ENCODE results near the gene SKP2.

SKP2 gene

DNA sequence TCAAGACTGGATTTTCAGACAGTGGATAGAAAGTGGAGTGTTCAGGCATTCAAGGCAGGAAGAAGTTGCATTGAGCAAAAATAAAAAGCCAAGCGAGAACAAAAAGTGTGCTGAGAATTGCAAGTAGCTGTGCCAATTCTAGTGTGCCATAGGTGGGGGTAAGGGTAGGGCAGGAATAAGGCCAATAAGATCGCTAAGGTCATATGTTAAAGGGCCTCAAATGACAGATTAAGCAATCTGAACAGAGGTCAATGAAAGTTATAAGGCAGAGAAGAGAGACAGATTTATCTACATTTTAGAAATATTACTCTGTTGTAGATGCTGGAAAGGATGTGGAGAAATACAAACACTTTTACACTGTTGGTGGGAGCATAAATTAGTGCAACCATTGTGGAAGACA lies 53.4 kb downstream of the SKP2 start:
- no peak for DNase-seq

DNA sequence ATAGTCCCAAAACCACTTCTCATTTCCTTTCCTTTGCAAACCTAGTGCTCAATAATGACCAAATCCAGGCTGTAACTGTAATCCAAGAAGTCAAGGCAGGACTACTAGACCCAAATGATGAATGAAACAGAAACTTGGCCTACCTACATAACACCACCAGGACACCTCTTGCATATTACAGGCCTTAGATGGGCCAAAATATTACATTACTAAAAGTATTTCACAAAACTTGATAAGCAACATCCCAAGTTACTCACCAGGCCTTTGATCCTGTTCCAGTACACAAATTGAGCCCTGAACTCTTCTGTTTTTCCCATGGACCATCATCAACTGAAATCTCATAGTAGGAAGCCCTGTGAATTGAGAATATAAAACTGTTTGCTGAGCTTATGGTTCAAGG lies 55.0 kb downstream of the SKP2 start:
- no peak for DNase-seq

DNA sequence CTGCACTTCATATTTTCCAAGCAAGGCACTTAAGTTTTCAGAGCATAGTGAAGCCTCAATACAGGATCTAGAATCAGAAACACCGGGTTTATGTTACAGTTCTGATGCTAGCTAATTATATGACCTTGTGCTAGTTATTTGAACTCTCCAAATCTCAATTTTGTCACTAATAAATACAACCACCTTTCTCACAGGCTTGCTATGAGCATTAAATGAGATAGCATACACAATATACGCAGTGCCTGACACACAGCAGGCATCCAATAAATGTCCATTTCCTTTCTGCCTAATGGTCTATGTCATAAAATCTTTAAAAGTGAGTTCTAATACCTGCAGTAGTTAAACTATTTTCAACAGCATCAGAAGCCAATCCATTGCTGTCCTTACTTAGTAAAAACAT lies 56.9 kb downstream of the SKP2 start:
- DNase-seq: no peak

DNA sequence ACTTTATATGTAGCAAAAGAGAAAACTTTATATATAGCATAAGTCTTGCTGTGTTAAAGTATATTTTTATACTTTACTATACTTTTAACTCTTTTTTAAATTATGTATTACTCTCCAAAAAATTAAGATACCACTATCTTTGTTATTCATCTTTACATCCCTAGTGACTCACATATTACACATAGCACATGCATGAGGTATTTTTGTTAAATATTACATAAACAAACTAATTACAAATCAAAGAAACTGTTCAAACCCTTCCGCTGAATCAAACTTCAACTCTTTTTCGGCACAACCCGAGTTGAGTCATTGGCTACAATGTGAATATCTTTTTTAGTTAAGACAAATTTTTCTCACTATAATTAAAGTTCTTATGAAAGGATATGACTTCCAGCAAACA lies 57.8 kb downstream of the SKP2 start:
- no peak for DNase-seq

DNA sequence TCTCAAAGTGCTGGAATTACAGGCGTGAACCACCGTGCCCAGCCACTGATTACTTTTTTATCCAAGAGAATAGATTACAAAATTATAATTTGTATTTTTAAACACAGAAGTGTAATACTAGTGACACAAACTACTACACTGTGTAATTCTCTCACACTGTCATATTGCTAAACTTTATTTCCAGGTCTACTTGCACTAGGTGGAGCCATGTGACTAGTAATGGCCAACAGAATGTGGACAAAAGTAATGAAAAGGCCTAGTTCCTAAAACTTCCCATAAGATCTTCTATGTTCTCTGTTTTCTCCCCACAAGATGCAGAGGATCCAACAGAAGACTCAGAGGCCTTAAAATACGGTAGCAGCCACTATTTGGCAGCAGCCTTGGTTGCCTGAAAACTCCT lies 62.5 kb downstream of the SKP2 start:
- DNase-seq: no peak

DNA sequence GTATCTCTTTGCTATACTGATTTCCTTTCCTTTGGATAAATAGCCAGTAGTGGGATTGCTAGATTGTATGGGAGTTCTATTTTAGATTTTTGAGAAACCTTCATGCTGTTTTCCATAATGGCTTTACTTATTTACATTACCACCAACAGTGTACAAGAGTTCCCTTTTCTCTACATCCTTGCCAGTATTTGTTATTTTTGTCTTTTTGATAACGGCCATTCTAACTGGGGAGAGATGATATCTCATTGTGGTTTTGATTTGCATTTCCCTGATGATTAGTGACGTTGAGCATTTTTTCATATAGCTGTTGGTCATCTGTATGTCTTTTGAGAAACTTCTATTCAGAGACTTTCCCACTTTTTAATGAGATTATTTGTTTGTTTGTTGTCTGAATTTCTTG lies 64.0 kb downstream of the SKP2 start:
- DNase-seq: no peak

- no peak for DNase-seq
Observed at GRCh38 chr5:36217567-36217966, 65.7 kb downstream of the SKP2 start.

GRCh38 chr5:36217988-36218387 lies 66.1 kb downstream of the SKP2 start:
- DNase-seq: no peak

- DNase-seq: no peak
Observed at GRCh38 chr5:36222620-36223019, 70.7 kb downstream of the SKP2 start.

- no peak for DNase-seq
Observed at GRCh38 chr5:36227046-36227445, 75.1 kb downstream of the SKP2 start.

- DNase-seq: no peak
Observed at GRCh38 chr5:36228505-36228904, 76.6 kb downstream of the SKP2 start.

DNA sequence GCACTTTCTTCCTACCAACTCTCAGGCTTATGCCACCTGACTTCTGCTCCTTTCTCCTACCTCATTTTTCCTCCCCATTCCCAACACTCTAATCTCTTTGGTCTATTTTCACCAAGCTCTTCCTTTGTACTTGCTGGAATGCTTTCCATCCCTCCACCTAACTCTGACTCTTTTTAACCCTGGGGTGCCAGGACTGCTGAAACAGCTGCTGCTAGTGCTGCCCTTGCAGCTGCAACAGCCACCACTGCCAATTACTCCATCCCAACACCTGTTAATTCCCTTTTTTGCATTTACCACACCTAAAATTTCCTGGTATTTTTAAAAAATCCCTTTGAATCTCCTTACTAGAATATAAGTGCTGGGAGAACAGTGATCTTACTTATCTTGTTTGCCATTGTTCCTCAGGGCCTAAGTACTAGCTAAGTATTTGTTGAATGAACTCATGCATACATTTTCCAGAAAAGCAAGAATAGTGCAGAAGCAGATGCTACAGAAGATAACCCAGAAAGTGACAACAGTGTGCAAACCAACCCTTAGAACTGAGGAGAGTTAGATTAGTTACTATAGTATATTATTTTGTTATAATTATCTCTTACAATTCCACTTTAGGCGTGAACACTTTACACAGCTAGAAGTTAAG lies 78.4 kb downstream of the SKP2 start:
- DNase-seq: no peak

DNA sequence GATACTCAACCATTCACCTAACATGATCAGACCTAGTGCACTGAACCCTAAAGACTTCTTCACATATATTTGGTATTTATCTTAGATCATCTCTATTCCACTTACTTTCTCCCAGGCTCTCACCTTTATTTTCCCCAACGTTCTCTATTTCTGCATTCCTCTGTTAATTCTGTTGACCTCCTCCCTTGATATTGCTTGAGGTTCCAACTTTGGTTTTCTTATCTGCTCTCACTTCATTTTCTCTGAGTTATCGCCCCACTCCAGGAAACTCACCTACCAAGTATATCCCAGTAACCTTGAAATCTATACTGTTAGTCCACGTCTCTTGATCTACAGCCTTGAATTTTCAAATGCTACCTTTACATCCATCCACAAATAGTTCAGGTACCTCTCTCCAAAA lies 80.6 kb downstream of the SKP2 start:
- DNase-seq: no peak
